H1 (cell line): ENCODE results near the gene CSNK1D. TPM values are rescaled to one million over a fixed set of nuclear protein-coding genes. Genes with fewer than 3 reads are reported as not detected.

Experiments
- CHD7 ChIP-seq: fragments of 300-600 bp; sonication (generic); IDR thresholded peaks from 2 replicates; pipeline ENCODE4 v1.7.1; 2012; ENCODE audit warnings: low read length, moderate library complexity, mild to moderate bottlenecking, inconsistent platforms; ENCODE audit not compliant: insufficient replicate concordance
- KDM4A ChIP-seq: IDR thresholded peaks from one replicate; pipeline ENCODE4 v1.7.1; 2012; ENCODE audit warnings: low read depth, mild to moderate bottlenecking, moderate library complexity, low read length, inconsistent platforms; ENCODE audit not compliant: severe bottlenecking
- MAX ChIP-seq: IDR thresholded peaks from 2 replicates; pipeline ENCODE4 v1.6.1; 2012; ENCODE audit warnings: inconsistent platforms
- SP4 ChIP-seq: IDR thresholded peaks from 2 replicates; pipeline ENCODE4 v1.6.1; 2012; ENCODE audit warnings: low read length, inconsistent platforms
- polyA plus RNA-seq, 7 experiments: library from polyadenylated mRNA; depleted of rRNA in 3 of 7; stranded (reverse) in 5 of 7; unstranded in 2 of 7; fragments of >200 nt in 5 of 7; fragments of 200-250 nt in 2 of 7; gene quantifications; 1 replicate in 5 of 7; 2 replicates in 1 of 7; 4 replicates in 1 of 7; pipeline versions ENCODE4 v1.2.1 to v1.2.3, GENCODE V29; 2011 to 2013; ENCODE audit warnings: missing spikeins in 2 of 7, mixed read lengths in 2 of 7
- total RNA-seq: library from RNA; stranded (reverse); fragmentation: NEBNext Ultra II Directional; extraction: Animal tissue kit (Norgen Biotek cat#: 25700); gene quantifications from 2 replicates; pipeline ENCODE4 v1.2.1, GENCODE V29; 2021
- TF ChIP-seq, protein P1 (sequence below): IDR thresholded peaks from 2 replicates; pipeline ENCODE4 v1.6.1; 2011; ENCODE audit warnings: low read depth, mild to moderate bottlenecking, low read length; ENCODE audit not compliant: insufficient read depth

The CSNK1D gene
- total and polyA plus RNA-seq, 2 of the 8 experiments (the other 6 are each of a cell fraction or from before 2014, with no cell fraction given), result 73.5 to 103 TPM

- TF ChIP-seq KDM4A, result no peak
- no peak for TF ChIP-seq CHD7
- TF ChIP-seq MAX, result no peak
- TF ChIP-seq SP4, result no peak
- TF ChIP-seq, protein P1, sequence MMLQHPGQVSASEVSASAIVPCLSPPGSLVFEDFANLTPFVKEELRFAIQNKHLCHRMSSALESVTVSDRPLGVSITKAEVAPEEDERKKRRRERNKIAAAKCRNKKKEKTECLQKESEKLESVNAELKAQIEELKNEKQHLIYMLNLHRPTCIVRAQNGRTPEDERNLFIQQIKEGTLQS, result no peak
- TF ChIP-seq, all 59 proteins: peak for 0
These were observed 28.5 kb upstream of the CSNK1D start (continued) for GRCh38 chr17:82301916-82302567.
